ENCODE measurements around the gene KCNH6.

GRCh38 chr17:63549289-63549945 is 26.3 kb downstream of the KCNH6 start:
- TF ChIP-seq POLR2A (IDR thresholded peaks at IDR 0.05) (no peak), CTCF (IDR thresholded peaks at IDR 0.05) (no peak), POLR2AphosphoS5 (IDR thresholded peaks at IDR 0.05) (no peak), EP300 (IDR thresholded peaks at IDR 0.05) (no peak)
